PC-3 (cell line): Measurements from ENCODE around the gene SMG6. TPM values are rescaled to one million over a fixed set of nuclear protein-coding genes. Genes with fewer than 3 reads are reported as not detected.
A peak's percentile ranks its signal among the peaks of the same experiment; 100 is the strongest.

Experiments
- ATAC-seq: fragments of 200-7000 bp; cut with Tn5 transposase; 2 replicates; pipeline ENCODE4 v1.9.1; 2020; ENCODE audit warnings: mild to moderate bottlenecking, moderate library complexity
- BruUV-seq: library from RNA; stranded (reverse); fragments of 400-500 nt; replicated peaks from 2 replicates; lab custom pipeline; 2021; lab: Mats Ljungman, UMichigan
- CTCF ChIA-PET: fragments of 300-600 bp; sonication (Branson Sonifier 250); formaldehyde crosslinking; loops from one replicate; lab custom pipeline; 2022; ENCODE audit warnings: antibody characterized with exemption; lab: Charles Lee
- POLR2A ChIA-PET: fragments of 300-600 bp; sonication (Branson Sonifier 250); formaldehyde crosslinking; loops from one replicate; lab custom pipeline; 2022; ENCODE audit warnings: antibody characterized with exemption; ENCODE audit not compliant: unreplicated experiment; lab: Charles Lee
- DNase-seq: peaks from one replicate; pipeline ENCODE4 v3.0.0-alpha.2; 2015
- H2AFZ ChIP-seq: fragments of 300-600 bp; sonication (generic); 2 replicates; pipeline ENCODE4 v1.6.0; 2016; ENCODE audit warnings: antibody characterized with exemption, low read length
- H3F3A ChIP-seq: fragments of 300-600 bp; sonication (generic); one replicate; pipeline ENCODE4 v1.6.0; 2017; ENCODE audit warnings: antibody characterized with exemption, low read length, control low read depth, mild to moderate bottlenecking; ENCODE audit not compliant: unreplicated experiment
- H3K27ac ChIP-seq: fragments of 300-600 bp; sonication (generic); 2 replicates; pipeline ENCODE4 v1.5.1; 2016; ENCODE audit warnings: mild to moderate bottlenecking, low read length
- H3K27me3 ChIP-seq: fragments of 300-600 bp; sonication (generic); 2 replicates; pipeline ENCODE4 v1.6.1; 2016; ENCODE audit warnings: low read length, mixed read lengths
- H3K36me3 ChIP-seq: fragments of 300-600 bp; sonication (generic); 2 replicates; pipeline ENCODE4 v1.6.1; 2016; ENCODE audit warnings: low read depth, mixed run types, low read length, mixed read lengths
- H3K4me1 ChIP-seq: fragments of 300-600 bp; sonication (generic); 2 replicates; pipeline ENCODE4 v1.5.1; 2016; ENCODE audit warnings: low read length; ENCODE audit not compliant: insufficient read depth
- H3K4me2 ChIP-seq: fragments of 300-600 bp; sonication (generic); 2 replicates; pipeline ENCODE4 v1.6.0; 2016; ENCODE audit warnings: low read length
- H3K4me3 ChIP-seq: fragments of 300-600 bp; sonication (generic); 2 replicates; pipeline ENCODE4 v1.5.1; 2016; ENCODE audit warnings: mild to moderate bottlenecking, low read length, mixed read lengths
- H3K79me2 ChIP-seq: fragments of 300-600 bp; sonication (generic); 2 replicates; pipeline ENCODE4 v1.6.1; 2017; ENCODE audit warnings: low read length, mixed read lengths
- H3K9ac ChIP-seq: fragments of 300-600 bp; sonication (generic); 2 replicates; pipeline ENCODE4 v1.6.0; 2016; ENCODE audit warnings: mild to moderate bottlenecking, low read length
- H3K9me2 ChIP-seq: fragments of 300-600 bp; sonication (generic); replicated peaks from 2 replicates; pipeline ENCODE4 v1.6.1; 2016; ENCODE audit warnings: mixed run types, low read length, mixed read lengths
- H3K9me3 ChIP-seq: fragments of 300-600 bp; sonication (generic); 2 replicates; pipeline ENCODE4 v1.6.1; 2016; ENCODE audit warnings: low read length, mixed read lengths
- H4K20me1 ChIP-seq: fragments of 300-600 bp; sonication (generic); 2 replicates; pipeline ENCODE4 v1.6.1; 2016; ENCODE audit warnings: low read length, mixed read lengths
- CTCF ChIP-seq: fragments of 300-600 bp; sonication (generic); conservative IDR thresholded peaks from 2 replicates; pipeline ENCODE4 v1.5.1; 2017; ENCODE audit warnings: antibody characterized with exemption, low read depth, mild to moderate bottlenecking, low read length
- EZH2 ChIP-seq: fragments of 300-600 bp; sonication (generic); IDR thresholded peaks from one replicate; pipeline ENCODE4 v1.6.1; 2017; ENCODE audit warnings: antibody characterized with exemption, mild to moderate bottlenecking, low read length; ENCODE audit not compliant: unreplicated experiment
- EZH2phosphoT487 ChIP-seq: fragments of 300-600 bp; sonication (generic); IDR thresholded peaks from 2 replicates; pipeline ENCODE4 v1.6.1; 2018; ENCODE audit warnings: mild to moderate bottlenecking, antibody characterized with exemption, low read length, borderline replicate concordance
- intact Hi-C: fragments of 100-400 bp; cut with micrococcal nuclease; formaldehyde crosslinking; loops from 2 replicates; pipeline ENCODE4 v1.9.0; 2023
- total RNA-seq: library from RNA; depleted of rRNA; stranded (reverse); fragments of >200 nt; gene quantifications from 2 replicates; pipeline ENCODE4 v1.2.3, GENCODE V29; 2014

The SMG6 gene
- total RNA-seq, 1 experiment from 2014 or later, result 13.4 TPM

- Histone ChIP-seq H3F3A (no peaks in the 10 kb centered on the region), H3K9ac (no peak overlapping the region), H3K4me2 (peak overlapping the region; percentile 1; the same call in 1 of the 2 replicates), H4K20me1 (no peaks in the 10 kb centered on the region), H3K36me3 (no peaks in the 10 kb centered on the region), H3K4me1 (peaks cover 27% of the 10 kb centered on the region), H2AFZ (no peak overlapping the region), H3K79me2 (no peaks in the 10 kb centered on the region), H3K4me3 (no peak overlapping the region), H3K9me3 (no peaks in the 10 kb centered on the region), H3K27me3 (no peaks in the 10 kb centered on the region), H3K9me2 (no peaks in the 10 kb centered on the region), H3K27ac (peak overlapping the region; percentile 15; the same call in 1 of the 2 replicates)
- ATAC-seq (peak; percentile 90), DNase-seq (peak; percentile 75)
- TF ChIP-seq EZH2phosphoT487, result no peak
- no peak for TF ChIP-seq CTCF
- TF ChIP-seq EZH2, result no peak
- no TSS peak for BruUV-seq
- ChIA-PET POLR2A (no interaction called here), CTCF (no interaction called here)
- intact Hi-C loops, result no loop called here
These were observed 44.5 kb upstream of the SMG6 start for GRCh38 chr17:2347805-2348685.

GRCh38 chr17:2346475-2346874, 42.9 kb upstream of the SMG6 start:
- POLR2A ChIA-PET, result no interaction called here
- BruUV-seq, result no TSS peak

More at GRCh38 chr17:2346475-2346874, 42.9 kb upstream of the SMG6 start:
- ATAC-seq (no peak), DNase-seq (peak; percentile 41)
- H3K9me2 ChIP-seq, result no peaks in the 10 kb centered on the region
- no peak overlapping the region; the same call in 1 of the 2 replicates for H3K4me2 ChIP-seq
- CTCF ChIA-PET, result no interaction called here
- no peaks in the 10 kb centered on the region for H3F3A ChIP-seq
- H2AFZ ChIP-seq, result no peak overlapping the region
- H3K9ac ChIP-seq, result no peak overlapping the region
- intact Hi-C loops, result no loop called here
- H3K27me3 ChIP-seq, result no peaks in the 10 kb centered on the region
- H3K9me3 ChIP-seq, result no peaks in the 10 kb centered on the region
- peak overlapping the region; percentile 49 for H3K27ac ChIP-seq
- no peaks in the 10 kb centered on the region for H4K20me1 ChIP-seq
- H3K4me3 ChIP-seq, result no peak overlapping the region
- H3K36me3 ChIP-seq, result no peaks in the 10 kb centered on the region
- peaks cover 27% of the 10 kb centered on the region for H3K4me1 ChIP-seq
- no peaks in the 10 kb centered on the region for H3K79me2 ChIP-seq
- TF ChIP-seq EZH2phosphoT487 (no peak), CTCF (no peak), EZH2 (no peak)
